Ishikawa (cell line): ENCODE data around the gene SEMA5A.

Experiments
- CEBPB ChIP-seq: IDR thresholded peaks from 2 replicates; pipeline ENCODE4 v1.6.1; 2012
- CREB1 ChIP-seq: IDR thresholded peaks from 2 replicates; pipeline ENCODE4 v1.6.1; 2012; ENCODE audit warnings: low read depth
- EGR1 ChIP-seq: IDR thresholded peaks from 2 replicates; pipeline ENCODE4 v1.6.1; 2012
- EP300 ChIP-seq: IDR thresholded peaks from 2 replicates; pipeline ENCODE4 v1.6.1; 2012; ENCODE audit warnings: borderline replicate concordance
- FOXM1 ChIP-seq: IDR thresholded peaks from 2 replicates; pipeline ENCODE4 v1.6.1; 2012; ENCODE audit warnings: low read depth, borderline replicate concordance
- NFIC ChIP-seq: IDR thresholded peaks from 2 replicates; pipeline ENCODE4 v1.6.1; 2012
- RAD21 ChIP-seq: IDR thresholded peaks from 2 replicates; pipeline ENCODE4 v1.6.1; 2012; ENCODE audit warnings: low read depth
- REST ChIP-seq: IDR thresholded peaks from 2 replicates; pipeline ENCODE4 v1.6.1; 2012; ENCODE audit warnings: low read depth, mild to moderate bottlenecking
- TAF1 ChIP-seq: IDR thresholded peaks from 2 replicates; pipeline ENCODE4 v1.6.1; 2012; ENCODE audit warnings: low read depth, mild to moderate bottlenecking
- TCF12 ChIP-seq: IDR thresholded peaks from 2 replicates; pipeline ENCODE4 v1.6.1; 2012; ENCODE audit warnings: low read depth
- TEAD4 ChIP-seq: IDR thresholded peaks from 2 replicates; pipeline ENCODE4 v1.6.1; 2012
- YY1 ChIP-seq: IDR thresholded peaks from 2 replicates; pipeline ENCODE4 v1.6.1; 2012; ENCODE audit warnings: low read depth
- ZBTB7A ChIP-seq: IDR thresholded peaks from 2 replicates; pipeline ENCODE4 v1.6.1; 2012; ENCODE audit warnings: low read depth
- TF ChIP-seq, protein P1 (sequence below): IDR thresholded peaks from 2 replicates; pipeline ENCODE4 v1.6.1; 2012
- TF ChIP-seq, protein P2 (sequence below): IDR thresholded peaks from 2 replicates; pipeline ENCODE4 v1.6.1; 2012

The SEMA5A gene

DNA sequence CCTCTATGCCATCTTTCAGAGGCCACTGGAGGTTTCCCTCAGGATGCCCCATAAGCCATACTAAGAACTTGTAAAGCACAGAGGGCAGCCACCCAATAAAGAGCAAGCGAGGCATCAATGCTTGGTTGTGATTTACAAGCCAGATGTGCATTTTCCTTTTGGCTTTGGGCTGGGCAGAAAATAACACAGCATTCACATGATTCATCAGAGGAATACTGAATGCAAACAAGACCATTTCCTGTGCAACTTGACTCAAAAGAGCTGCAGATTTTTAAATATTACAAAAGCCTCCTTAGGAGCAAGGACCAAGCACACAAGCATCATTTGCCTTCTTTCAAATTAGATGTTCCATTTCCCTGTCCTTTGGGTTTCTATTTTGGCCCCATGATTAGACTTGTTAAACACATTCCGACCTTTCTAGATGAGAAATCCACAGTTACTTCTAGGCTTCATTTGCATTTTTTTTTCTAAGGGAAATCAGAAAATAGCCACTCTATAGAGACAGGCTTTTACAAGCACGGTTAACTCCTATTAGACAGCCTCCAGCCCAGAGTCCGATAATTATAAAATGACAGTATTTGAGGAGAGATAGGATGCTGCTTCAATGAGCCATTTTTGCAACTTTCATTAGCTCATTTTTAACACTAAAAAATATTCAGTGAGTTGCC lies 207.8 kb downstream of the SEMA5A start:
- no peak for TF ChIP-seq NFIC

- no peak for TF ChIP-seq ZBTB7A
- TF ChIP-seq TCF12: no peak
- TF ChIP-seq YY1: no peak
- TF ChIP-seq, protein P1, sequence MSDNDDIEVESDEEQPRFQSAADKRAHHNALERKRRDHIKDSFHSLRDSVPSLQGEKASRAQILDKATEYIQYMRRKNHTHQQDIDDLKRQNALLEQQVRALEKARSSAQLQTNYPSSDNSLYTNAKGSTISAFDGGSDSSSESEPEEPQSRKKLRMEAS: no peak
- no peak for TF ChIP-seq TEAD4
- TF ChIP-seq TAF1: no peak
- no peak for TF ChIP-seq CEBPB
Observed at GRCh38 chr5:9335754-9336495, 209.9 kb downstream of the SEMA5A start.

GRCh38 chr5:9335269-9335668 lies 210.6 kb downstream of the SEMA5A start:
- TF ChIP-seq FOXM1: no peak
- no peak for TF ChIP-seq YY1
- TF ChIP-seq RAD21: no peak
- no peak for TF ChIP-seq CEBPB
- no peak for TF ChIP-seq NFIC
- no peak for TF ChIP-seq EP300
- TF ChIP-seq EGR1: no peak
- TF ChIP-seq TAF1: no peak
- no peak for TF ChIP-seq ZBTB7A
- no peak for TF ChIP-seq CREB1
- TF ChIP-seq, protein P2, sequence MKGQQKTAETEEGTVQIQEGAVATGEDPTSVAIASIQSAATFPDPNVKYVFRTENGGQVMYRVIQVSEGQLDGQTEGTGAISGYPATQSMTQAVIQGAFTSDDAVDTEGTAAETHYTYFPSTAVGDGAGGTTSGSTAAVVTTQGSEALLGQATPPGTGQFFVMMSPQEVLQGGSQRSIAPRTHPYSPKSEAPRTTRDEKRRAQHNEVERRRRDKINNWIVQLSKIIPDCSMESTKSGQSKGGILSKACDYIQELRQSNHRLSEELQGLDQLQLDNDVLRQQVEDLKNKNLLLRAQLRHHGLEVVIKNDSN: no peak

DNA sequence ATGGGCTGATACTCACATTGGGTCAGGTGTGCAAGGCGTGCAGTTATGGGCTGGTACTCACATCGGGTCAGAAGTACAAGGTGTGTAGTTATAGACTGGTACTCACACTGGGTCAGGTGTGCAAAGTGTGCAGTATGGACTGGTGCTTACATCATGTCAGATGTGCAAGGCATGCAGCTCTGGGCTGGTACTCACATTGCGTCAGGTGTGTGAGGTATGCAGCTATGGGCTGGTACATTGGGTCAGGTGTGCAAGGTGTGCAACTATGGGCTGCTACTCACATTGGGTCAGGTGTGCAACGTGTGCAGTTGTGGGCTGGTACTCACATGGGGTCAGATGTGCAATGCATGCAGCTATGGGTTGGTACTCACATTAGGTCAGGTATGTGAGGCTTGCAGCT lies 213.8 kb downstream of the SEMA5A start:
- TF ChIP-seq, protein P1: no peak

- TF ChIP-seq YY1 (no peak), NFIC (no peak), FOXM1 (no peak), EGR1 (no peak), TAF1 (no peak), ZBTB7A (no peak), REST (no peak), CEBPB (no peak), CREB1 (no peak), TCF12 (no peak), EP300 (no peak), TEAD4 (no peak), RAD21 (no peak)
- TF ChIP-seq, protein P2: no peak
- TF ChIP-seq, protein P1: no peak
Observed at GRCh38 chr5:9331372-9331771, 214.5 kb downstream of the SEMA5A start.

- TF ChIP-seq TEAD4 (no peak), RAD21 (no peak)
- TF ChIP-seq, protein P2: no peak
Observed at GRCh38 chr5:9329125-9329524, 216.8 kb downstream of the SEMA5A start.

- TF ChIP-seq CEBPB (no peak), CREB1 (no peak), FOXM1 (no peak), EP300 (no peak), ZBTB7A (no peak), EGR1 (no peak), REST (no peak), TCF12 (no peak), TEAD4 (no peak), RAD21 (no peak), YY1 (no peak)
- TF ChIP-seq, protein P2: no peak
- TF ChIP-seq, protein P1: no peak
Observed at GRCh38 chr5:9325549-9325948, 220.3 kb downstream of the SEMA5A start.
